OCI-LY7 (cell line): ENCODE results near the gene TEX55. TPM values are rescaled to one million over a fixed set of nuclear protein-coding genes. Genes with fewer than 3 reads are reported as not detected.

Source experiments
- BruUV-seq: library from RNA; stranded (reverse); fragments of 400-500 nt; replicated peaks from 2 replicates; lab custom pipeline; 2021; lab: Mats Ljungman, UMichigan
- CTCF ChIA-PET: fragments of 300-600 bp; sonication (Branson Sonifier 250); formaldehyde crosslinking; loops from one replicate; lab custom pipeline; 2022; ENCODE audit warnings: antibody characterized with exemption; ENCODE audit not compliant: unreplicated experiment; lab: Charles Lee
- POLR2A ChIA-PET: fragments of 300-600 bp; sonication (Branson Sonifier 250); formaldehyde crosslinking; loops from one replicate; lab custom pipeline; 2022; ENCODE audit warnings: antibody characterized with exemption; lab: Charles Lee
- DNase-seq: peaks from one replicate; pipeline ENCODE4 v3.0.0-alpha.2; 2015; ENCODE audit warnings: low spot score
- H2AFZ ChIP-seq: fragments of 200-600 bp; sonication (generic), shearing (Covaris generic); 2 replicates; pipeline ENCODE4 v1.6.1; 2014; ENCODE audit warnings: mild to moderate bottlenecking, antibody characterized with exemption, low read length, moderate library complexity
- H3K27ac ChIP-seq: fragments of 200-600 bp; sonication (generic); 2 replicates; pipeline ENCODE4 v1.5.1; 2014; ENCODE audit warnings: mixed run types, low read depth, mild to moderate bottlenecking, moderate library complexity, low read length, inconsistent platforms; ENCODE audit not compliant: poor library complexity, severe bottlenecking
- H3K36me3 ChIP-seq: fragments of 200-600 bp; sonication (generic); 2 replicates; pipeline ENCODE4 v1.6.1; 2014; ENCODE audit warnings: mild to moderate bottlenecking, antibody characterized with exemption, low read length, moderate library complexity, mixed read lengths; ENCODE audit not compliant: insufficient read depth
- H3K4me1 ChIP-seq: fragments of 200-600 bp; sonication (generic); 2 replicates; pipeline ENCODE4 v1.5.1; 2014; ENCODE audit warnings: mild to moderate bottlenecking, low read length; ENCODE audit not compliant: insufficient read depth, poor library complexity, severe bottlenecking
- H3K4me2 ChIP-seq: fragments of 200-600 bp; sonication (generic); 2 replicates; pipeline ENCODE4 v1.6.1; 2014; ENCODE audit warnings: mild to moderate bottlenecking, low read length
- H3K4me3 ChIP-seq: fragments of 200-600 bp; sonication (generic); 2 replicates; pipeline ENCODE4 v1.5.1; 2014; ENCODE audit warnings: mild to moderate bottlenecking, low read depth, low read length; ENCODE audit not compliant: poor library complexity, severe bottlenecking
- H3K79me2 ChIP-seq: fragments of 200-600 bp; sonication (generic); 2 replicates; pipeline ENCODE4 v1.6.1; 2016; ENCODE audit warnings: low read depth, mild to moderate bottlenecking, low read length, moderate library complexity, mixed read lengths; ENCODE audit not compliant: insufficient read depth
- H3K9me2 ChIP-seq: fragments of 200-600 bp; sonication (generic); 2 replicates; pipeline ENCODE4 v1.6.1; 2016; ENCODE audit warnings: mild to moderate bottlenecking, low read length, mixed read lengths; ENCODE audit not compliant: insufficient read depth
- H3K9me3 ChIP-seq: fragments of 200-600 bp; sonication (generic); 2 replicates; pipeline ENCODE4 v1.6.1; 2014; ENCODE audit warnings: mild to moderate bottlenecking, mixed run types, low read length, mixed read lengths
- H4K20me1 ChIP-seq: fragments of 200-600 bp; sonication (generic); 2 replicates; pipeline ENCODE4 v1.6.1; 2014; ENCODE audit warnings: mild to moderate bottlenecking, antibody characterized with exemption, low read length, moderate library complexity, mixed read lengths; ENCODE audit not compliant: insufficient read depth
- CTCF ChIP-seq: fragments of 200-600 bp; sonication (generic); conservative IDR thresholded peaks from 2 replicates; pipeline ENCODE4 v1.5.1; 2014; ENCODE audit warnings: mild to moderate bottlenecking, antibody characterized with exemption, low read length, moderate library complexity, mixed read lengths
- EZH2phosphoT487 ChIP-seq: fragments of 200-600 bp; sonication (generic); IDR thresholded peaks from 2 replicates; pipeline ENCODE4 v1.6.1; 2018; ENCODE audit warnings: low read depth, borderline replicate concordance, mild to moderate bottlenecking, mixed run types, antibody characterized with exemption, low read length, moderate library complexity, mixed read lengths
- intact Hi-C: fragments of 100-400 bp; cut with micrococcal nuclease; formaldehyde crosslinking; loops from one replicate; pipeline ENCODE4 v1.10.0; 2022; ENCODE audit not compliant: unreplicated experiment
- total RNA-seq, 2 experiments: library from RNA; depleted of rRNA in 1 of 2; stranded (reverse); fragments of >200 nt in 1 of 2; shearing (Covaris generic) in 1 of 2; gene quantifications; 2 replicates each; pipeline ENCODE4 v1.2.3, GENCODE V29; 2014 to 2022

TEX55 gene
- total RNA-seq, 2 experiments from 2014 or later = not detected

- ChIA-PET POLR2A (no interaction called here), CTCF (no interaction called here)
- Histone ChIP-seq H3K36me3 (no peaks in the 10 kb centered on the region), H3K9me2 (no peaks in the 10 kb centered on the region), H3K27ac (no peak overlapping the region), H3K79me2 (no peaks in the 10 kb centered on the region), H2AFZ (no peak overlapping the region), H3K4me3 (no peak overlapping the region), H3K4me2 (no peak overlapping the region), H3K9me3 (0 out of 2 replicates have a peak, but pooled peaks cover 5% of the 10 kb centered on the region), H4K20me1 (no peaks in the 10 kb centered on the region), H3K4me1 (no peaks in the 10 kb centered on the region)
- DNase-seq = peak; percentile 13
- no peak for TF ChIP-seq CTCF
- no peak for TF ChIP-seq EZH2phosphoT487
- no TSS peak for BruUV-seq
- intact Hi-C loops = no loop called here
These were observed 10.9 kb downstream of the TEX55 start for GRCh38 chr3:119156868-119157267.

GRCh38 chr3:119157971-119158370 is 12.0 kb downstream of the TEX55 start:
- Histone ChIP-seq H3K36me3 (no peaks in the 10 kb centered on the region), H2AFZ (no peak overlapping the region), H4K20me1 (no peaks in the 10 kb centered on the region), H3K4me1 (no peaks in the 10 kb centered on the region), H3K9me2 (no peaks in the 10 kb centered on the region), H3K27ac (no peak overlapping the region), H3K4me2 (no peak overlapping the region), H3K4me3 (no peak overlapping the region), H3K9me3 (0 out of 2 replicates have a peak, but pooled peaks cover 5% of the 10 kb centered on the region), H3K79me2 (no peaks in the 10 kb centered on the region)
- TF ChIP-seq EZH2phosphoT487 = no peak
- TF ChIP-seq CTCF = no peak
- no TSS peak for BruUV-seq
- intact Hi-C loops = no loop called here
- POLR2A ChIA-PET = no interaction called here
- CTCF ChIA-PET = no interaction called here
- DNase-seq = no peak

- H3K4me2 ChIP-seq = no peak overlapping the region
These were observed 14.4 kb downstream of the TEX55 start for GRCh38 chr3:119160361-119160760.

More at GRCh38 chr3:119160361-119160760, 14.4 kb downstream of the TEX55 start:
- TF ChIP-seq CTCF = no peak
- no peak for TF ChIP-seq EZH2phosphoT487
- Histone ChIP-seq H3K4me3 (no peak overlapping the region), H3K9me3 (0 out of 2 replicates have a peak, but pooled peaks cover 5% of the 10 kb centered on the region), H3K36me3 (no peaks in the 10 kb centered on the region), H3K4me1 (no peaks in the 10 kb centered on the region), H3K9me2 (no peaks in the 10 kb centered on the region), H2AFZ (no peak overlapping the region), H3K27ac (no peak overlapping the region), H3K79me2 (no peaks in the 10 kb centered on the region), H4K20me1 (no peaks in the 10 kb centered on the region)
- ChIA-PET CTCF (no interaction called here), POLR2A (no interaction called here)
- intact Hi-C loops = no loop called here
- no TSS peak for BruUV-seq
- DNase-seq = no peak
